NCI-H82 treated with DMSO at 0.1 percent for 48 hours (cell line): ENCODE data around the gene ITGB5.

Experiments used
- DNase-seq: peaks from one replicate; lab custom pipeline; 2025; ENCODE audit not compliant: unreplicated experiment; lab: John Stamatoyannopoulos, UW

ITGB5 gene

GRCh38 chr3:124774327-124774718, 112.8 kb downstream of the ITGB5 start:
- no peak for DNase-seq

- no peak for DNase-seq
Measured at GRCh38 chr3:124773351-124774326, 113.5 kb downstream of the ITGB5 start.

- DNase-seq, result peak; percentile 36
Measured at GRCh38 chr3:124772081-124772831, 114.9 kb downstream of the ITGB5 start.

DNA sequence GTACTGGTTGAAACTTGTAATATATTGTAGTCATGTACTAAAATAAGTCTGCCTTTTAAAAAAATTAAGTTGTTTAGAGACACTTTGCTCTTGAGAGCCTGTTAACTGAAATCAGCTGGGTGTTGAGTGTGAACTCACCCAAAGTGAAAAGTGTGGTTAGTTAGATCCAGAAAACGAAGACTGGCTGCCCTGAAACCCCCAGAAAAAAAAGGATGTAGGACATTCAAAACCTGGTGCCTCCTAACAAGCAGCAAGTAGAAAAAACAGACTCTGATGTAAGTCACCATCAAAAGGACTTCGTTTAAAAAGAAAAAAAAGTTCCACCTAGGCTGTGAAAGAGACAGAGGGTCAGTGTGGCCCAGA, 116.1 kb downstream of the ITGB5 start:
- DNase-seq, result no peak

- peak; percentile 89 for DNase-seq
Measured at GRCh38 chr3:124770336-124771082, 116.7 kb downstream of the ITGB5 start.

DNA sequence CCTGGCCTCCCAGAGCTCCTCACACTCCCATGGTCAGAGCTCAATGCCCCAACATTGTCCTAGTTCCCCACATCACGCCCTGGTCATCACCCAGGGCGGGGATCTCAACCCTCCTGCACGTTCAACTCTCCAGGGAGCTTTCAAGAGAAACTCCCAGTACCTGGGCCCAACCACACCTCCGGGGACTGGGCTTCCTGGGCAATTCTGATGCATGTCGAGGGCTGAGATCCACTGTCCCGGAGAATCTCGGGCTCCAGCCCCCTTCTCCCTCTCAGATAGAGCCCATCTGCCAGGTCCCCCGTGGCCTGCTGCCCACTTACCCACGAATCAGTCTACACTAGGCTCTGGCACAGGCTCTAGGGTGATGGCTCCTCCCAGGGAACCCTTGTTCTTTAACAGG, 117.7 kb downstream of the ITGB5 start:
- DNase-seq, result no peak

- DNase-seq, result no peak
Measured at GRCh38 chr3:124768812-124769211, 118.4 kb downstream of the ITGB5 start.

GRCh38 chr3:124767691-124768090, 119.5 kb downstream of the ITGB5 start:
- DNase-seq, result no peak

DNA sequence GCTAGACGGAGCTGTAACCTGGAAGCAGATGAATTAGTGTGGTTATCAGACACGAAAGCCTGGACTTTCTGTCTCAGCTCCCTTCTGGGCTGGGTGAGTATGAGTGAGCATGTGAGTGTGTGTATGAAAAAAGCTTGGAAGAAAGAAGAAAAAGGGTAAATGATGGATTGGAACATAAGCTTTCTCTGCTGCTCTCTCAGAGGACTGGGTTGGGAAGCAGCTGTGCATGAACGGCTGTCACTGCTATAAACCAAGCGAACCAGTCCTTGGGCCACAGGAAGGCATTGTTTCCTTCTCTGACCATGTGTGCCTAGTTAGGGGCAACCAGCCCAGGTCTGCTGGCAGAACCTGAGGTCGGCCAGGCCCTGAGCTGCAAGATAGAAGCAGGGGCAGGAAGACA, 119.9 kb downstream of the ITGB5 start:
- DNase-seq, result no peak

GRCh38 chr3:124766113-124767095, 120.8 kb downstream of the ITGB5 start:
- no peak for DNase-seq

GRCh38 chr3:124765197-124765840, 121.8 kb downstream of the ITGB5 start:
- no peak for DNase-seq

GRCh38 chr3:124764746-124765145, 122.4 kb downstream of the ITGB5 start:
- DNase-seq, result no peak

- no peak for DNase-seq
Measured at GRCh38 chr3:124763644-124764358, 123.4 kb downstream of the ITGB5 start.

- no peak for DNase-seq
Measured at GRCh38 chr3:124763206-124763605, 124.0 kb downstream of the ITGB5 start.

DNA sequence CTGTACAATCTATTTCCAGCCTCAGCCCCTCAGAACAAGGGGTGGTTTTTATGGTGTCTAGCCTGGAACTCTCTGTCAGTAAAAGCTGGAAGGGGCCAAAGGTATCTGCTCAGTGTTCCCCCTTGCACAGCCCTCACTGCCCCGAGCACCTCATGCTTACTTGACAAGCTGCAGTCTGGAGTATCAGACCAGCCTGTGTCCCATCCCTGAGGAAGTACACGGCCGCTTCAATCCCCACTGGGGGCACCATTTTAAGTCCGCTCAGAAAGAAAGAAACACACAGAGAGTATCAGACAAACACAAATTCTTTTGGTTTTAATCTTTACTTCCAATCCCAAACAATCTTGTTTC, 124.5 kb downstream of the ITGB5 start:
- no peak for DNase-seq

GRCh38 chr3:124761935-124762660, 125.1 kb downstream of the ITGB5 start:
- no peak for DNase-seq

DNA sequence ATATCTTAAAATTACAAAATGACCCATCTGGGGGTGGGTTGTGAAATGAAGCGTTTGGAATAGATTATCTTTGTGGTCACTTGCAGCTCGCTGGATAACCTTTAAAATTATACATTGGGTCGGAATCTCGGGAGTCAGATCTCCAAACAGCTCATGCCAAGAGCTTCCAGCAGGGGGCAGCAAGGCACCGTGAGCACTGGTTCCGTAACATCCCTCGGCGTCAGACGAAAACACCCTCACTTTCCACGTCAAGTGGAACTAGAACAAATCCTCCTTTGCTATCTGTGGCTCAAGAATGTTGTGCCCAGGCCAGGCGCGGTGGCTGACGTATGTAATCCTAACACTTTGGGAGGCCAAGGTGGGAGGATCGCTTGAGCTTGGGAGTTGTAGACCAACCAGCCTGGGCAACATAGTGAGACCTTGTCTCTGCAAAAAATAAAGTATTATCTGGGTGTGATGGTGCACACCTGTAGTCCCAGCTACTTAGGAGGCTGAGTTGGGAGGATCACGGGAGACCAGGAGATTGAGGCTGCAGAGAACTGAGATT, 125.8 kb downstream of the ITGB5 start:
- peak; percentile 66 for DNase-seq

GRCh38 chr3:124760601-124761000, 126.6 kb downstream of the ITGB5 start:
- no peak for DNase-seq
